DMS79 treated with DMSO at 0.1 percent for 48 hours (cell line): Measurements from ENCODE around the gene LRIF1.
A peak's percentile ranks its signal among the peaks of the same experiment; 100 is the strongest.
"Not testable (repeated sequence)": the region's sequence is repeated elsewhere in the genome, so short reads cannot be mapped to it uniquely, and the experiment has no call there.

Experiments
- DNase-seq: peaks from one replicate; lab custom pipeline; 2025; lab: John Stamatoyannopoulos, UW

LRIF1 gene, protein sequence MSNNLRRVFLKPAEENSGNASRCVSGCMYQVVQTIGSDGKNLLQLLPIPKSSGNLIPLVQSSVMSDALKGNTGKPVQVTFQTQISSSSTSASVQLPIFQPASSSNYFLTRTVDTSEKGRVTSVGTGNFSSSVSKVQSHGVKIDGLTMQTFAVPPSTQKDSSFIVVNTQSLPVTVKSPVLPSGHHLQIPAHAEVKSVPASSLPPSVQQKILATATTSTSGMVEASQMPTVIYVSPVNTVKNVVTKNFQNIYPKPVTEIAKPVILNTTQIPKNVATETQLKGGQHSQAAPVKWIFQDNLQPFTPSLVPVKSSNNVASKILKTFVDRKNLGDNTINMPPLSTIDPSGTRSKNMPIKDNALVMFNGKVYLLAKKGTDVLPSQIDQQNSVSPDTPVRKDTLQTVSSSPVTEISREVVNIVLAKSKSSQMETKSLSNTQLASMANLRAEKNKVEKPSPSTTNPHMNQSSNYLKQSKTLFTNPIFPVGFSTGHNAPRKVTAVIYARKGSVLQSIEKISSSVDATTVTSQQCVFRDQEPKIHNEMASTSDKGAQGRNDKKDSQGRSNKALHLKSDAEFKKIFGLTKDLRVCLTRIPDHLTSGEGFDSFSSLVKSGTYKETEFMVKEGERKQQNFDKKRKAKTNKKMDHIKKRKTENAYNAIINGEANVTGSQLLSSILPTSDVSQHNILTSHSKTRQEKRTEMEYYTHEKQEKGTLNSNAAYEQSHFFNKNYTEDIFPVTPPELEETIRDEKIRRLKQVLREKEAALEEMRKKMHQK

DNA sequence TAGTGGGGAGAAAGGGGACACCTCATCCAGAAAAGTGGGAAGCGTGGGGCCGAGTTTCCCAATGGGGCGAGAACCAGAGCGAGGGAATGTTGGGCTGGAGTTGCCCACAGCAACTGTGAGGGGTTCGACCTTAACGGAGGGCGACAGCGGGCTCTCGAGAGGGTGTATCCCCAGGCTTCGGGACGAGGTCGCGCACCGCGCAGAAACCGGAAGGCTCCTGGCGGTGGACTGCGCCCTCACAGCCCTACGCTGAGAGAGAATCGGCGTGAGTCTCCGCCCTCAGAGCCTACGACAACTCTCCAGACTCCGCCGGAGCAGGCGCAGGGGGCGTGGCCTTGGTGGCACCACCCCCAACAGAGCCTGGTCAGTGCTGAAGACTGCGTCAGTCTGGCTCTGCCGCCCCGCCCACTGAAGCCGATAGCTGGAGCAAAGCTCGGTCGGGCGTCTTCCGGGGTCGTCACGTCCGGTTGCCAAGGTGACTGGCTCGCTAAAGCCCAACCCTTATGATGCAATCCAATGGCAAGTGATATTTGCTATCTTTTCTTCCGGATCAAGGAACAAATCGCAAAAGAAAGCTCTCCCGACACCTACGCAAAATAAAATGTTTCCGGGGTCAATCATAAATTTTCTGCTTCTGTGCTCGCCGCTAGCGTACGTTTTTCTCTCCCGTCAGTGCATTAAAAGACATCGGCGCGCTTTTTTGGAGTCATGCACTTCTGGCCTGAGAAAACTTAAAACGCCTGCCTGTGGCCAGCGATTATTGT, at the start of gene LRIF1:
Gene LRIF1 (minus strand): TSS at position 232 of the 764 bp plus-strand sequence. CDS start 234 bp downstream, outside the sequence.
- peak; percentile 89 for DNase-seq

DNA sequence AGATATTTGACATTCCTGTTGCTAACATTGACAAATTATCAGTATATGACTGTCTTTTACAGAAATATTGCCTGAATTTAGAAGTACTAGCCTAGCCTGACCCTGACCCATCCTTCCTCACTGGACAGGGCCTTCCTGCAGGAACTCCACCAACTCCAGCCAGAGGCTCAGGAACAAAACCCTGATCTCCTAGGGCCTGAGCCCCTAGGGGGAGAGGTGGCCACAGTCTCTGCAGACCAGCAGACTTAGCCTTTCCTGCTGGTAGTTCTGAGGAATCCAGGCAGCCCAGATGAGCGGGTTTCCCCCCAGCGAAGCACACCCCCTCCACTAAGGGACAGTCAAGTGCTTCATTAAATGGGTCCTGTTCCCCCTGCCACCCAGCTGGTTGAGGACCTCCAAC, 44.3 kb upstream of the LRIF1 start:
- DNase-seq: no peak

DNA sequence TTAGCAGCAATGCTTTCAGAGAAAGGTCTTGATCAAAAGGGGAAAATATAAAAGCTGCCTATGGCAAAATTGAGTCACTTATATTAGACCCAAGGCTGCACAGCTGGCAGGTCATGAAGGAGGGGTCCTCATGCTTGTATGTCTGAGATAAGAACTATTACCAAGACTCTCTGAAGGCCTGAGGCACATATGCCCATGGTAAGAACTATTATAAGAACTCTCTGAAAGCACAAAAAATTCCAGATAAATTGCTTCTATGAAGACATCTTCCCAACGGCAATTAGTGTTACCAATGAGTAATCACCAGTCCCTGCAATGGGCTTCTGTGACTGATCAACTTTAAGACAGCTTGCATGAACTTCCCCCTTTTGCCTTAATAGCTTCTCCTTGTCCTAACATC, 42.8 kb upstream of the LRIF1 start:
- no peak for DNase-seq

DNA sequence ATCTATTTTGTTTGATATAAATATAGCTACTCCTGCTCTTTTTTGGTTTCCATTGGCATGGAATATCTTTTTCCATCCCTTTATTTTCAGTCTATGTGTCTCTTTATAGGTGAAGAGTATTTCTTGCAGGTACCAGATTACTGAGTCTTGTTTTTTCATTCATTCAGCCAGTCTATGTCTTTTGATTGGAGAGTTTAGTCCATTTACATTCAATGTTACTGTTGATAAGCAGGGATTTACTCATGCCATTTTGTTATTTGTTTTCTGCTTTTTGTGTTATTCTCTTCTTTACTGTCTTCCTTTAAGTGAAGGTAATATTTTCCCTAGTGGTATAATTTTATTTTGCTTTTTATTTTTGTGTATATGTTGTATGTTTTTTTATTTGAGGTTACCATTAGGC, 35.9 kb upstream of the LRIF1 start:
- not testable (repeated sequence) for DNase-seq

DNA sequence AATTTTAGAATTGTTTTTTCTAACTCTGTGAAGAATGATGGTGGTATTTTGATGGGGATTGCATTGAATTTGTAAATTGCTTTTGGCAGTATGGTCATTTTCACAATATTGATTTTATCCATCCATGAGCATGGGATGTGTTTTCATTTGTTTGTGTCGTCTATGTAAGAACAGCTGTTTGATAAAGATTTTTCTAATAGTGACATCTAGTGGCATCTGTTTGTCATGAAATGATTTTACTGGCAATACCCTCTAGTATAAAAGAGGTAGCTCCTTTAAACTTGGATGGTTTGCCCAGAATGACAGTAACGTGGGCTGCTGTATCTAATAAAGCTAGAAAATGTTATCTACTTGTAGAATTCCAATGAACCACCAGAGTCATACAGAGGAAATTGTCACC, 28.6 kb upstream of the LRIF1 start:
- DNase-seq: not testable (repeated sequence)

DNA sequence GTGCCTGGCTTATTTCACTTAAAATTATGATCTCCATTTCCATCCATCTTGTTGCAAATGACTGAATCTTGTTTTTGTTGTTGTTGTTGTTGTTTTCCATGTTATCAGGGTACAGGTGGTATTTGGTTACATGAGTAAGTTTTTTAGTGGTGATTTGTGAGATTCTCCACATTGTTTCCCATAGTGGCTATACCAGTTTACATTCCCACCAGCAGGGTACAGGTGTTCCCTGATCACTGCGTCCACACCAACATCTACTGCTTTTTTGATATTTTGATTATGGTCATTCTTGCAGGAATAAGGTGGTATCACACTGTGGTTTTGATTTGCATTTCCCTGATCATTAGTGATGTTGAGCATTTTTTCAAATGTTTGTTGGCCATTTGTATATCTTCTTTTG, 27.6 kb upstream of the LRIF1 start:
- DNase-seq: not testable (repeated sequence)

DNA sequence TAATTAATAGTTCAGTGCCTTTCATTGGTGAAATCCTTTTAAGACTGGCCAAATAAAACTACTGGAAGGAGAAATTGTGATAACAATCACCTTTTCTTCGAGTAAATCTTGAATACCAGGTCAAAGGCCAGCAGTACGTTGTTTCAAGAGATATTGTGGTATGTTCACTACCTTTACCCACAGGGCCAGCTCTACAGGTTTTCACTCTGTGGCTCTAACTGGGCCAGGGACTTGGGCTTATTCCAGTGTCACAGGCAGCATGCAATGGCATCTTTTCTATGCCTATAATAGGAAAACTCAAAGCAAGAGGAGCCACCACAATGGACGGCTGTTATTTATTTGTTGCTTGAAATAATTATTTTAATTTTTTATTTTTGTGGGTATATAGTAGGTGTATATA, 26.8 kb upstream of the LRIF1 start:
- no peak for DNase-seq

DNA sequence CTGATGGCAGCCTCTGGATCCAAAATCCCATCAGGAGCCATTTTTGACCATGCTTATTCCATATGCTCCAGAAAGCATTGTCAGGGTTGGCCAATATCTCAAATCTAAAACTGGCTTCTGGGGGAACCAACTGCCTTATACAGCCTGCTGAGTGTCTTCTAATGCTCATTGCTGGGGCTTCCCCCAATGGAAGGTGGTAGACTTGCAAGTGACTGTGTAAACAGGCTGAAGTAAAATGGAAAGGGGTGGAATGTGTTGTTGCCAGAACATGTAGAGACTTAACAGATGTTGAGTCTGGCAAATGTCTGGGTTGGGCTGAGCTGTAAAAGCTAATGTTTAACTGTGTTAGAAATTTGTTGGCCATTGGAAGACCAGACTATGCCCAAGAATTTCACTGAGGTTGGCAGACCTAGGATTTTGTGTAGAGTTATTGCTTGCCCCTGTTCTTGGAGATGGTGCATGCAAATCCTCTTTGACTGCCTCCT, 22.7 kb upstream of the LRIF1 start:
- no peak for DNase-seq

DNA sequence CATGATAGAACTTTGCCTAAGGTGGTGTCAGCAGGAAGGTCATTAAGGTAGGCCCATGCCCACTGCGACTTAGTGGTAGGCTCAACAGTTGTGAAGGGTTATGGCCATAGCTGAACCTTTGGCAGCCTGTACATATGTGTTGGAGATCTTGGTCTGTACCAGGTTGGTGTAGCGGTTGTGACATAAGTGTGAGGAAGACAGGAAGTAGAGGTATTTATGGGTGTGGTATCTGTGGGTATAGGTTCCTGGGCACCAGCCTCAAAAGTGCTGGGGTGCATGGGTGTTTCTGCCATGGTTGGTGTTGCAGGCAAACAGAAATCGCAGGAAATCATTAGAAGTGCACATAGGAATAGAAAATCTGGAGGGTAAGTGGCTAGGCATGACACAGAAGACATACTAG, 18.6 kb upstream of the LRIF1 start:
- no peak for DNase-seq

DNA sequence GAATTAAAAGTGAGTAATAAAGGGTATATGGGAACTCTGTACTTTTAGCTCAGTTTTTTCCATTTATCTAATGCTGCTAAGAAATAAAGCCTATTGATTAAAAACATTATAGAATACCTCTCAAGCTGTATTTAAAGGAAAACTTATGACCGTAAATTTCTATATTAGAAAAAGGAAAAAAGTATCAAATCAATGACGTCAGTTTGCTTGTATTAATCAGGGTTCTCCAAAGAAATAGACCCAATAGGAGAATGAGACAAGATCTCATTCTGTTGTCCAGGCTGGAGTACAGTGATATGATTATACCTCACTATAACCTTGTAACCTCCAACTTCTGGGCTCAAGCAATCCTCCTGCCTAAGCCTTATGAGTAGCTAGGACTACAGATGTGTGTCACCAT, 15.4 kb upstream of the LRIF1 start:
- no peak for DNase-seq

DNA sequence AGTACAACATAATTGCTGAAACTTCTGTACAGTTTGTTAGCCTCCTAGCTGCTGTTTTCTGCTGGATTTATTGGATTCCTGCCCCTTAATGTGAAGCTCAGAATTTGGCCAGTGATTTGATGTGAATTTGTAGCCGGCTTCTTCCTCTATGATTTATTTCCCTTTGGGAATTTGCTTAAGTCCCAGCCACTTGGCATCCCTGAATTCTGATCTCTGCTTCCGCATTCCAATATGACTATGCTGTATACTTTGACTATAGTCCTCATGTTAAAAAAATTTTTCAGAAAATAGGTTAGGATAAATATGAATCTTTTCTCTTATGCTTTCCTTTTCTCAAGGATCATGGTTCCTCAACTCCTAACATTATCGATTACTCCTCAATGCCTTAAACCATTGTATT, 12.4 kb upstream of the LRIF1 start:
- no peak for DNase-seq

DNA sequence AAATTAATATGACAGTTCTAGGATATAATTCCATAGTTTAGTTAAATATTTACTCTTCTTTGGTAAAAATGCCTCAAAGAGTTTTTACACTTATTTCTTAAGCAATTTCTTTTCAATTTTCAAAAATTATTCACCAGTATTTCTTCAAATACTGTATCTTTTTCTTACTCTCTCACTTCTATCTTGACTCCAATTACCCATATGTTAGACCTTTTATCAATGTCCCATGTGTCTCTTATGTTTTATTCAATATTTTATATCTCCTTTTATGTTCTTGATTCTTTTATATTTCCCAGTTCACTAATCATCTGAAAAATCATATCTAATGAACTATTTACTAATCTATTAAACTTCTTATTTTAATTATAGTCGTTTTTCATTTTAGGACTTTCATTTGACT, 11.5 kb upstream of the LRIF1 start:
- no peak for DNase-seq

DNA sequence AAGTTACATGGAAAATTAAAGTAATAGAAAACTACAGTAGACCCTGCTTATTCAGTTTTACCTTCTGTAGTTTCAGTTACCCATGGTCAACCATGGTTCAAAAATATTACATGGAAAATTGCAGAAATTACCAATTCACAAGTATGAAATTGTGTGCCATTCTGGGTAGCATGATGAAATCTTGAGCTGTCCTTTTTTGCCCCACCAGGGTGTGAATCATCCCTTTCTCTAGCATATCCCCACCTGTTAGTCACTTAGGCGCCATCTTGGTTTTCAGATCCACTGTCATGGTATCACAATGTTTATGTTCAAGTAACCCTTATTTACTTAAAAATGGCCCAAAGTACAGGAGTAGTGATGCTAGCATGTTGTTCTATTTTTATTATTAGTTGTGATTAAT, 3.5 kb upstream of the LRIF1 start:
- no peak for DNase-seq

DNA sequence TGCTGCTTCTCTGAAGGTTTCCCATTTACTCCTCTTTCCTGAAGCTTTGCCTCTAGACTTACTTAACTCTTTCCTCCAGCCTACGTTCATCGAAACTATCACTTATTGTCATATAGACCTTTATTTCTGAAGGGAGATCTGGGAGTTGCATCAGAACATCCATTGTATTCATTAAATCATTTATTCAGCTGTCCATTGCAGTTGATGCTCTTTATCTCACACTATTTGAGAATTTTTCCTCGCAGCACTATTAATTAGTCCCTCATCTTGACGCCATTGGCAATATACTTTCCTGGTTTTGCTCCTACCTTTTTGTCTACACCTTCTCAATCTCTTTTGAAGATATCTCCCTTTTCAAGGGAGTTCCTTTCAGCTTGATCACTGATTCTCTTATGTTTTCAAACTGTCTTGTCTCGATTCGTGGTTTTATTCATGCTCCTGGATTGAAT, 757 bp upstream of the LRIF1 start:
- DNase-seq: no peak

DNA sequence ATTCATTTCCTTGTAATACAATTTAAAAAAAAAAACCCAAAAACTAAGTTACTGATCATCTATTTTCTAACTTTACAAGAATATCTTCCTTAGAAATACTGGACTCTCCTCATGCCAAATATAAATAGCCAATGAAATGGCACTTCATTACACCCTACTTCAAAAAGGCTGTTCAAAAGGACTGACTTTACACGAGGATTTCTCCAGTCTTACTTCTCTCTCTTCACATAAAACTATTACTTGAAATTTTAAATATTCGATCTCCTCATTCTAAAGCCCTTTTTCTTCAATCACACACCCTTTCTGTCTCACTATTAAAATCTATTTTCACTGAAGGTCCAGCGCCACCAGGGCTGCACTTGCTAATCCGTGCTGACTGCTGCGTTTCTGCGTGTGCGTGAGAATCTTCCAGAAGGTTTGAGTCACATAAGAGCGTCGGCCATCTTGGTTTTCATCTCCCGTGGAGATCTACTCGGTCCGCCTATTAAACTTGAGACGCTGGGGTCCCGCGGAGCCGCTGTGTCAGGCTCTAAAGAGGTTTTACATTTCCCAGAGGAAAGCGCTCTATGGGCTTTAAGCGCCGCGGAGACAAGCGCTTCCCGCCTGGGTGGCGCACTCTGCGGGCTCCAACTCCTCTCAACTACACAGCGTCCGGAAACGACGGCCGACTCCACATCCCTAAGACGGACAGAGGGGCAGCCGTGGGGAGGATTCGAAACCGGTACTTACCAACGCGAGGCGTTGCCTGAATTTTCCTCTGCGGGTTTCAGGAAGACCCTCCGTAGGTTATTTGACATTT, 631 bp downstream of the LRIF1 start:
- peak; percentile 27 for DNase-seq

DNA sequence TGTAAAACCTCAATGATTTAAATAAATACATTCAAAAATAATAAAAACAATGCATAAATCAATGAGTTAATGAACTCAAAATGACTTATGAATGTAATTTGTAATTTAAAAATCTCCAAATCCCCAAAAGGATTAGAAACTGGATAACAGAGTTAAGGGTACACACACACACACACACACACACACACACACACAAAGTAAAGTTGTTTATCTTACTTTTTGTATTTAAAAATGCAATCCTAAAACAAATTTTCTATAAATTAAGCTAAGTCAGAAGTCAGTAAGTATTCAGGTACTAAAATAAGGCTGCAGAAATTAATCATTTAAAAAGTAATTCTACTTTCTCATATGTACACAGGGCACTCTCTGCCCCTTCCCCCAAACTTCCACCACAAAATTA, 1.8 kb downstream of the LRIF1 start:
- DNase-seq: no peak

DNA sequence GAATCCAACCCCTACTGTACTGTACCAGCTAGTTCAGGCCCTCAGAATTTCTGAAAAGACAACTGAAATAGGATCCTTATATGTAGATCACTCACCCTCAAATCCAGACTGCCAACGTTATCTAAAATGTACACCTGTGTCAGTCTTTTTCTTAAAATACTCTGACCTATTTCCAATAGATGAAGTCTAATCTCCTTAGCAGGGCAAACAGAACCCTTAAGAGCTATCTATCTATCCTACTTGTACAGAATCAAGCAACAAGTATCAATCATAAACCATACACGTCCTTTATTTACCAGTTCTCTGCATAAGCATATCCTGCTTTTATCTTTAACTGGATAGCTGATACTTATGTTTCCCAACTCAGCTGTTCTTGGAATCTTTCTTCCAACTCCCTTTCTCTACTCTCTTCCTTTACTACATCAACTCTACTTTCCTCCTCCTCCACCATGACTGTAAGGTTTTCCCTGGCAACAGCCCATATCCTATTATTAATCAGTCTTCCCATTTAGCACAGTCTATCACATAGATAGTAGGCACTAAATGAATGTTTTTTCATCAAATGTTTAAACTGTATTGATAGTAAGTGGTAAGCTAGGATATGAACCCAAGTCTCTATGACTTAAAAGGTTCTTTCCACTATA, 2.8 kb downstream of the LRIF1 start:
- DNase-seq: no peak

DNA sequence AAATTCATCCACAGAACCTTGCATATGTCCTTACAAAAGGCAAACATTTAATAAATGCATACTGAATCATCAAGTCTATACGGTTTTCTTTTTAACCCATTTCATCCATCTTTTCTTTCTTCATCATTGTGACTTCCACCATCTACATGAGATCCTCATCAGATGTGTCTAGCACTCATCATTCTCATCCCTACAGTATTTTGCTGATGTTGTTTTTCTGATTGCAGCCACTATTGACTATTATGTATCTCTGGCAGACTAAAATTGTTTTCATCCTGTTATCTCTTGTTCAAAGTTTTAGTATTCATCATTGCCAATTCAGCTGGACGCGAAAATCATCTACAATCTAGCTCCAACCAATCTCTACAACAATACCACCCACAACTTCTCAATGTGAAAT, 5.9 kb downstream of the LRIF1 start:
- no peak for DNase-seq

DNA sequence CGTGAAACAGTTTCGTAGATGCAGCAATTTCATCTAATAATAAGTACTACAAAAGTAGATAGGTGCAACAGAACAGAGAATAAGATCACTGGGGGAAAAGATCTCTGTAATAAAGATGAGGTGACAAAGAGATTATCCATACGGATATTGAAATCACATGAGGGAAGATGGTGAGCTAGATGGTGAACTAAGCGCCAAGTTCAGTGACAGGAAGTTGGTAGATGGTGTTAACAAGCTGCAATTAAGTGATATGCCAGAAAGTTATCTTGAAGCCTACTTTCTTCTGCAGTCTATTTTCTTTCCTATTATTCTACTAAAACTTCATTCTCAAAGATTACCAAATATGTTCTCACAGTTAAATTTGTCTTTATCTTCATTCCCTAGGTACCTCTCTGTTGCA, 7.1 kb downstream of the LRIF1 start:
- DNase-seq: no peak

DNA sequence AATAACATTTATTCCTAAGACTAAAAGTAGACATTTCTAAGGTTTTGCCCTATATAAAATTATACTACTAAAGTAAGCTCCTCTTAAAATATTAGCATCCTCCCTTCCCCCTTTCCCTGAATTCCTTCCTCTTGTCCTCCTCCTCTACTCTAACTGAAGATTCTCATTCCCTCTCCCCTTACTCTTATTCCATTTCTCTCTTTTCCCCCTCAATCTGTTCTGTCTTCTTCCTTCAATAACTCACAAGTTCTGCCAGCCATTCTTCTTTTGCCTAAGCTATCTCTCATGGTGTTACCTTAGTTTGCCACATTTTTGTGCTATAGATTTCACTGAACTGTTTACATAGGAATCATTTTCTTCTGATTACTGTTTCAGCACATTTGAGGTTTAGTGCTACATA, 10.7 kb downstream of the LRIF1 start:
- DNase-seq: no peak

DNA sequence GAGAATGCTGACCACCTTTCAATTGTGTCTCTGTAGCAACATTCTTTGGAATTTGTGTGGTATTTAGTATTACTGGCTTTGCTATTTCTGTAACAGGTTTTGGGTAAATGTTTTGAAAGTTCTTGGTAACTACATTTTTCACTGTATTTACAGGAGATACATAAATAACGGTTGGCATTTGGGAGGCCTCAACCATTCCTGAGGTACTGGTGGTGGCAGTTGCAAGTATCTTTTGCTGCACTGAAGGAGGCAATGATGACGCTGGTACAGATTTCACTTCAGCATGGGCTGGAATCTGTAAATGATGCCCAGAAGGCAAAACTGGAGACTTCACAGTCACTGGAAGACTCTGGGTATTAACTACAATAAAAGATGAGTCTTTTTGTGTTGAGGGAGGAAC, 11.7 kb downstream of the LRIF1 start:
- no peak for DNase-seq
